Activated CD4-positive, alpha-beta T cell treated with anti-CD3 and anti-CD28 coated beads, Interleukin-2, amount 50 U/mL, for 24 hours (primary cell): Measurements from ENCODE around the gene DCT.

Experiments
- DNase-seq, 2 donors: peaks; one replicate each; pipeline ENCODE4 v3.0.0-alpha.2; 2020; ENCODE audit warnings: low read depth in 1 of 2, low spot score in 1 of 2

The DCT gene

DNA sequence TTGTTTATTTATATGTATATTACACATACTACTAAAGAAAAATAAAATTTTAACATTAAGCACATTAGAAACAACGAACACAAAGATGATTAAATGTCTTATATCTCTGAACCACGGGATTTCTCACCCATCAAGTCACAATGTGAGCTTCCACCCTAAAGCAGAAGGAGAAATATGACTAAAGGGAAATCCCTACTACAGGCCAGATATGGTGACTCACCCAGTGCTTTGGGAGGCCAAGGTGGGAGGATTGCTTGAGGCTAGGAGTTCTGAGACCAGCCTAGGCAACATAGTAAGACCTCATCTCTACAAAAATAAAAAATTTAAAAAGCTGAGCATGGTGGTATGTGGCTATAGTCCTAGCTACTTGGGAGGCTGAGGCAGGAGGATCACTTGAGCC is 24.6 kb downstream of the DCT start:
- DNase-seq = no peak

DNA sequence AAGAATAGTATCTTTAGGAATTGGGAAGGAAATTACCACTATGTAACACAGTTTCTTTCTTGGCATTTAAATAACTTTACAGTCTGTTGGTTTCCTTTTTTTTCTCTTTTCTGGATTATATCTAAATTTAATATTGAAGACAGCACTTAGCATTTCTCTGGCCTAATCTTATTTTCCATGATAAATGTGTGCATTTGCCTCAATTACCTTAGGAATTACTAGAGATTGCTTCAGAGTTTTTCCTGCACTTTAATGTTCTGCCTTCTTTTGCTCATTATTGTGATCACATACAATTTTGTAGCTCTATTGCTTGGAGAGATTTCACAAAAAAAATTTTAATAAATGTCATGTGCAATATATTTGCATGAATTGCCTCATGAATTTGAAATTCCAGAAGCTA is 25.1 kb downstream of the DCT start:
- no peak for DNase-seq

DNA sequence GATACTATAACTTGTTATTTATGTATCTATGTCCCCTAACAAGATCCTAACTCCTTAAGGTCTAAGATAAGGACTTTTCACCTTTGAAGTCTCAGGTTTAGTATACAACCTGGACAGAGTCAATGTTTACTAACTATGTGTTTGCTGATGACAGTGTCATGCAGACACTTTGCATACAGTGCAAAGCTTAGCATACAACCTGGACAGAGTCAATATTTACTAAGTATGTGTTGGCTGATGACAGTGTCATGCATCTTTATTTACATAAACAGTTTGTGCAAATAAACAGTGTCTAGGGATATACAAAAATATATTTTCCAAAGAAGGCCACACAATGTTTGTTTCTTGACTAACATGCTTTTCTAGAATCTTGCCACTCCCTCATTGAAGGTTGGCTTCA is 34.7 kb downstream of the DCT start:
- DNase-seq = no peak

DNA sequence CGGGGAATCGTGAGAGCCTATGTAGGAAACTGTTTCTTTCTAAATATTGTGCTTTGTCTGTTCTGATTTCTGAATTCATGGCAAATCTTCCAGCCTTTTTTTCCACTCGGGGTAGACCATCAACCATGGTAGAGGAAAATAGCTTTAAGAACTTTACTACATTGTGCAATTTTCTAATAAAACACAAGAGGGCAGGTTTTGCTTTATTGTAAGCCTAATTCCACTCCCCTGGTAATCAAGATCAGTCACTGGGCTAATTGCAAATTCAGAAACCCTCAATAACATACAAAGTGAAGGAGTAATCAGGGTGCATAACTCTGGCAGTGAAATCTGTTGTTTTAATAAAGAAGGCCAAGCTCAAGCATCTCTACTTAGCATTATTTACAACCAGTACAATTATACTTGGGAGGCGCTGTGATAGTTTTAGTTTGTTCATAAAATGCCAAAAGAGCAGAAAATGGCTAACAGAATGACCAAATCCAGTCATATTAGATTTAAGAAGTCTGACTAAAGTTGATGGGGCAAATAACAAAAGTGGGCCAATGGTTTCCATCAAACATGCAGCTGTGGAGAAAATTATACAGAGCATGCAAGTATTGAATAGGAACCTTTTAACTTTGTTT is 43.8 kb downstream of the DCT start:
- no peak for DNase-seq

DNA sequence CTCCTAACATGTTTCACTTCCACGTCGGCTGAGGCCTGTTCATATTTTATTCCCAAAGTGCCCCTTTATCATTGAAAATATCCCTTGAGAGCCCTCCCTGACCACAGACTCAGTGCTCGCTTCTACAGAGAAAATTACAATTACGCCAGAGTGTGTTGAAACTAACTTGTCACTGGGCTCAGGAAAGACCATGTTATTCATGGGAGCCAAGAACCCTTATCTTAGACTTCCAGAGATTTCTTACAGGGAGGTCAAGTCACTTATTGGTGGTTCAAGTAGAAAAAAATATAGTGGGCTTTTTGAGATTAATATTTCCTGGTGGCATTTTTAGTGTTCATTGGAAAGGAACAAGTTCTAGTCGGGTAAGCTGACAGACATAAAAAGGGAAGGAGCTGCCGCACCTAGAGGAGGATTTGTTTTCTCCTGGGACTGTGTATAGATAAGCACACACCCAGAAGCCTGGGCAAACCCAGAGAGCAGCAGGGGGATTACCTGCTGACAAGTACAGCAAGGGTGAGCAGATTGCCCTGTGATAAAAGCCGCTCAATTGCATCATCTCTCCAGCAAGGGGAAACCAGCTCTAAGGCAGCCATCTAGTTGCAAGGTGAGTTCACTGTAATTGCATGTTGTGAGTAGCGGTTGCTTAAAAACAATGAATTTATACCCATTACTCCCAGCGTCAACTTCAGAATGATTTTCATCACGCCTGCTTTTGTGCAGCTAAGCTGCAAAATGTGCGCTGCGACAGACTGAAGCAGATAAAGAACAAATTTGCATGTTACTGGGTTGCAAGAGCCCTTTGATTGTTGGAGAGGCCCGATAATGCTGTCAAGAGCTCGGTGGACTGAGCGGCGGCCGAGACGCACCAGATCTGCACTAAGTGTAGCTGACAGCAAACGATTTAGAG is 46.2 kb downstream of the DCT start:
- peak in 1 of 2 donors; percentile 17 for DNase-seq

DNA sequence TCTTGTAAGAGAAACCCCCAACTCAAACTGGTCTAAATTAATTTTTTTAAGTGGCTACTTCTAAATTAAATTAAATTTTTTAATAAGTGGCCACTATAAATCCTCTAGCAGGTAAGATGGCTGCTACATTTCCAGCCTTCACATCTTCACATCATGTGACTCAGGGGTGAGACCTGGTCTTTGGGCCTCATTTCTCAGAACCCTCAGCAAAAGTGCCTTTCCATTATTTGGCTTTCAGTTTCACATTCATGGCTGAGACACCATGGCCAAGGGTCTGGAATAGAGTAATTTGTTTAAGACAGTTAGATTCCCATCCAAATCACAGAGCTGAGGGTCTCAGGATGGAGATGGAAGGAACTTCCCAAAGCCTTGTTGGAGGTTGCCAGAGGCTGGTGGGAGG is 47.5 kb downstream of the DCT start:
- no peak for DNase-seq

DNA sequence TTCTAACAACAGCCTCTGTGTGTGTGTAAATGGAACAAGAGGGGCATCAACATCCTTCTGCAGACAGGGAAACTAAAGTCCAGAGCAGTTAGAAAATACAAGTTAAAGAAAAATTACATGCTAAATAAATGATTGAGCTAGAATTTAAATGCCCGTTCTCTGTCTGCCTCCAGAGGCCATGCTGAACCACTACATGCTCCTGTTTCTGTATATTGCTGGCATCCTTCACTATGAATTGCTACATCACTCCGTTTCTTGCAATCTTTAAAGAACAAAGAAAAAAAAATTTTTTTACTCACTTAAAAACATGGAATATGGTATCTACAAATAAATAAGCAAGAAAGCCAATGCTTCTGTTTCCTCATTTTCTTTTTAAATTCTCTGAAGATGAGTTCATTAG is 47.9 kb downstream of the DCT start:
- no peak for DNase-seq

DNA sequence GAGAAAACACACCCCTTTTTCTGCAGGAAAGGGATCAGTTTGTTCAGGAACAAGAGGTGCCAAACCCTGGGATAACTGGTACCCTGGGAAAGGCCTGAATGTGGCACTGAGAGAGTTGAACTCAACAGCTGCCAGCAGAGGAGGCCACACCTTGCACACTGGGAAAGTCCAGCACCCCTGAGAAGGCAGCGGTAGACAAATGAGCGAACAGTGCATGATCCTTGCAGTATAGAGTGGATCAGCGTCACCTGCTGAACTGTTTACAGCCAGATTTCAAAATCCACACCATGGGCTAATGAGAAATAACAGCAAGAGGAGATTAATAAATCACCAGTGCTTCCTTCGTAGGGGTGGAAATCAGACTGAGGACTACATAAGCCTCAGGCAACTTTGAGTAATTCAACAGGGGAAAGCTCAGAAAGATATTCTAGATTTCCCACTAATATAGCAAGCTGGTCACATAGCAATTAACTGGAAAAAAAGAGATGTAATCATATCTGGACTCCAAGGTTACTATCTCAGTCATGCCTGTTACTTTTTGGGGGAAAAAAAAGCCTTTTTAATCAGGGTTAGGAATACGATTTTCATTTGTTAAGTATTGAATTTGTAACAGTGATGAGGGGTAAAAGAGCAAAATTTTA is 52.0 kb downstream of the DCT start:
- no peak for DNase-seq

DNA sequence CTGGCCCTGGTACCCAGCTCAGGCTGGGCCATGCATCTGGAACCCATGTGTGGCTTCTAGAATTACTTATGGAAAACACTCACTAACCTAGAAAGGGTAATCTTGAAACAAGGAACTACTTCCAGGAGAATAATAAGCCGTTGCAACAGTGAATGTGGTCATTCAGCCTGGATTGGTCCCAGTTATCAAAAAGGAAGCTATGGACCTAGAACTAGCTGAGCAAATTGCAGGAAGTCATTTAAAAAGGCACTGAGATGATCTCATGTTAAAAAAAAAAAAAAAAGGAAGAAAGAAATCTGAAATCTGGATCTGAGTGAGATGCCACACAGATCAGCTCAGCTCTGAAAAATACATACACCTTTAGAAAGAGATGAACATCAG is 59.6 kb downstream of the DCT start:
- DNase-seq = no peak

DNA sequence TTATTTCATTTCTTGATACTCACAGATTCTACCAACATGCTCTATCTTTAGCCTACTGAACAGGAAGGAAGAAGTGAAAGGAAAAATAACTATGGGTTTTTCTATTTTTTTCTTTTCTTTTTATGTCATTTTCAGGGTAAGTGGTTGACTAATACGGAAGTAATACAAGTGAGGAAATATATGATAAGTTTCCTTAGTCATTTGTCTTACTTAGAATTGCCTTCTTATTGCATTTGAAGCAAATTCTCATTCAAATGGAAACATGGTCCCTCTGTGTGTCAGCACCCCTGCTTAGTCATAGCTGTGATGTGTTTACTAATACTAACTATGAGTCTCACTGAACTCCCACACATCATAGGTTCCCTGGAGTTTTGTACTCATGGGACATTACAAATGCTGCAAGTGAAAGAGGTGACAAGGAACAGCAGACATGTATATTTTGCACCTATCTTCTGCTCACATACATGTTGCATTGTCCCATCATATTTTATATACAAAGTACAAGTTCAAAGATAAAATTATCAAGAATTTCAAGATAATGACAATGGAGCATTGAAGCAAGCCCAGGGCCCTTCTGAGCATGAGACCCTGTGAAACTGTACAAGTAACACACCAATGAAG is 60.1 kb downstream of the DCT start:
- peak in 1 of 2 donors; percentile 67 for DNase-seq

DNA sequence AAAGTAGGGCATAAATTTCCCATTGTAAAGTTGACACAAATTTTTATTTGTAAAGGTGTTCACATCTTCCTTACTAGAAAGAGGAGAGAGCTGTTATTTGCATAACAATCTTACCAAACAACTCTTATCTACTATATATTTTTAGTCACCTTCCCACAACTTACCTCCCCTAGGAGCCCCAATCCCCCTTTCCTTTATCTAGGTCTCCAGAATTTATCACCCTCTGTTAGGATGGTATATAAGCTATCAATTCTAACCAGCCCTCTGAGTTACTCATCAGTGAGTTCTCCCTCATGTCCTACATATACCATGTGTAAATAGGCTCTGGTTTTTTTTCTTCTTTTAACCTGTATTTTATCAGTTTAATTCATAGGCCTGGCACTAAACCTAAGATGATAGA is 62.2 kb downstream of the DCT start:
- no peak for DNase-seq

DNA sequence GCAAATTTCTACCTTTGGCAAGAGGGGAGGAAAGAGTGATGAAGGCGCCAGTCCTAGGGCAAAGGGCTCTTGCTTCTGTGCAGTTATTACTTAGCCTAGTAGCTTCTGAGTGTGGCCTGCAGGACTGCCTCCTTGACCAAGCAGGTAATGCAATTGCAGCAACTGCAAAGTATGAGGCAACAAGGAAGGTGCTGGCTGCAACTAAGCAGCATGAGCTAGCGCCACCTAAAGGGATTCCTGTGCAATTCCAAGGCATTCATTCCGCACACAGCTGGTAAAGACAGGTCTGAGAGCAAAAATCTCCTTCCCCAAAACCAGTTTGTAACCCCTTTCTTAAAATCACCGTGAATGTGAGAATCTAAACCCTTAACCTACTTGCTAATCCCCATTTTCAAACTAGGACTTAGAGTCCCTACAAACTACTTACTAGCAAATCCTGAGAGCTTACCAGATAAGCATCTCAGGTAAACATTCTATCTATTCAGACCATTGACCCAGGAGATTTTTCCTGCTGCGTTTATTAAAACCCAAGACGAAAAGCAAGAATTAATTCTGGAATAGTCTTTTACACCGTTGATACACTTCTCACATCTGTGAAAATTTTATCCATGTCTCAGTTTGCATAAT is 62.9 kb downstream of the DCT start:
- no peak for DNase-seq

DNA sequence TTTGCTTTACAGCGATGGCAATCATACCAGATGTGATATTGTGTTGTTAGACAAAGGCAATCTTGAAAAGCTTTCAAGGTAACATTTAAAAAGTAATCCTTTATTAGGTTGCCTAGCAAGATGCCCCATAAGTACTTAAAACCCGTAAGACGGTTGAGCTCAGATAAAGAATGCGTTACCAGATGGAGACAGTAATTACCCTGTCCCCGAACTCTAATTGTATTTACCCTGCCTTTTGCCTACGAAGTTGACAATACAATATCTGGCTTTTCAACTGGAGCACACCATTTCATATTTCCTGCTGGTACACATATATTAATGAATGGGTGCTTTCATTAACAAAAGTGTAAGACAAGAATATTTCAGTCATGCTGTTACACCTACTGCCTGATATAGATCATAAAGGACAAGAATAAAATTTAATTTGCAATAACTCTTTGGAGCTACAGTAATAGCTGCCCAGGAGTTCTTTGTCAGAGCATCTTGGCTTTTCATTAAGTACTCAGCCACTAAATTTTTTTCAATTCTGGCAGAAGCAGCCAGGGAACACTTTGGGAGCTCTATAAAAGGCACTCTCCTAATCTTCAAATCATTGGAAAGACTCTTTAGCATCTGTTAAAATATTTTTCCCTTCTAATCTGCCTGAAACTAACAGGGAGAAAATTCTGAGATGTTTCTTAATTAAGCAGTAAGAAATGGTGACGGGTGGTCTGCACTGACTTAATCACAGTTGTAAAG is 63.8 kb downstream of the DCT start:
- DNase-seq = no peak

DNA sequence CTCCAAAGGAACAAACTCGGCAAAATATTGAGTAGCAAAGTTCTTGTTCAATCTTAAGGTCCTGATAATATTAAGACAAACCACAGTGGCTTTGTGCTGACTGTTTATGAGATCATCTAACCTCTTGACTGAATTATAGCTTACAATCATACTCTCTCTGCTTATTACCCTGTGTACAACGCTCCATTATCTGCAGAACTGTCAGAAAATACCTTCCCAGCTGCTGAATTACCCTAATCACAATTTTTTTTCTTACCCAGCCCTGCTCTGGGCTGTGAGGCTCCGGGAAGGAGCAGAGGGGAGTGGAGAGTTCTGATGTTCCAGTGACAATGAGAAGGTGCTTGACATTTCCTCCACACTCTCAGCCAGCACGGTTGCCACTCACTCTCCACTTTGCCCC is 64.8 kb downstream of the DCT start:
- no peak for DNase-seq

DNA sequence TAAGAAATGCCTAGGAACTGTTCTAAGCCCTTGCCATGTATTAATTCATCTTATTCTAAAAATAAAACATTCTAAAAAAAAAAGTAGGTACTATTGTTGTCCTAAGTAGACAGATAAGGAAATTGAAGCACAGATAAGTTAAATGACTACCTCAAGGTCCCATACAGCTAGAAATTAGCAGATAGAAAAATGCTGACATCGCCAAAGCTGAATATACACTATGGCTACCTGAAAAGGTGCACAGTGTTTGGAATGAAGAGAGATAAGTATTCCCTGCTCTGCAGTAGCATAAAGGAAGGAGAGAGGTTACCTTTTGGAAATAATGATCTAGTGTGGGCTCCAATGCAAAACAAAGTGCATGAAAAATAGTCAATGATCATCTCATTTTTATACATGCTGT is 65.3 kb downstream of the DCT start:
- DNase-seq = no peak

DNA sequence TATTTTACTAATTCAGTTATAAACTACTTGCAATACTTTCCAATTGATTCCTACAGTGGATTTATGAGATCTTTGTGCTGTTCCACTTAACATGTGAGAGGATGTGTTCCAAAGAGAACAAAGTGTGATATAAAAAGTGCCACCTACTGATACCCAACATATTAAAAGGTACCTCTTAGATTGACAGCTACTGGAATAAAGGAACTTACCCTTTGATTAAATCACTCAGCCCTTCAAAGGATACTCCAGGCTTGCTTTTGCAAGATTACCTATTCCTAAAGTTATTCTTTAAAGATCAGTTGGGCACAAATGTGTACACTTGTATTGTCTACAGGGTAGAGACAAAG is 65.9 kb downstream of the DCT start:
- DNase-seq = no peak

DNA sequence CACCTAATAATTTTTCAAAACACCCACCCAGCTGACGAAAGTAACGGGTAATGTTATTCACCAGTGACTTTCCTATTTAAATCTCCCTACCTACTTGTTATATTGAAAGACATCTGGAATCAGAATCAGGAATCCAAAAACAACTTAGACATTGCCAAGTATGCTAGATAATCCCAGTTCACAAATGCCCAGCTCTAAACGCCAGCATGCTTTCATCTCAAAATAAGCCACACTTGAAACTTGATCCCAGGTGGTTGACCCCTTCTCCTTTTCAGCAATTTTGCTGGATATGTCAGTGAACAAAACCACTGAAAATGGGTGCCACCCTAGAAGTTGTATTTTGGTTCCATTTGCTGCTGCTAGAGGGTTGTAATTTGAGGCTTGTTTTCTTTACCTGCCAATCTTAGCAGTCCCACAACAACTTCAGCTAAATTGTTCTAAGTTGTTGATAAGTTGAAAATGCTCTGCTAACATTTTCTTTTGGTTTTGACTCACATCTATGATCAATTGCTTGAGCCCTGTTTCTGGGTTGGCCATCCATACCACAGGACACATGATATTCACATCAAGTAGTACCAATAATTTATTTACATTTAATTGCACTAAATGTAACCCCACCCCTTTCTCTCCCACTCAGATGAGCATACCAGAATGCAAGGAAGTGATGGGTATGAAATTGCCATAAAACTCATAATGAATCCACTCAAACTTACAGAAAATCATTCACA is 66.4 kb downstream of the DCT start:
- DNase-seq = no peak

DNA sequence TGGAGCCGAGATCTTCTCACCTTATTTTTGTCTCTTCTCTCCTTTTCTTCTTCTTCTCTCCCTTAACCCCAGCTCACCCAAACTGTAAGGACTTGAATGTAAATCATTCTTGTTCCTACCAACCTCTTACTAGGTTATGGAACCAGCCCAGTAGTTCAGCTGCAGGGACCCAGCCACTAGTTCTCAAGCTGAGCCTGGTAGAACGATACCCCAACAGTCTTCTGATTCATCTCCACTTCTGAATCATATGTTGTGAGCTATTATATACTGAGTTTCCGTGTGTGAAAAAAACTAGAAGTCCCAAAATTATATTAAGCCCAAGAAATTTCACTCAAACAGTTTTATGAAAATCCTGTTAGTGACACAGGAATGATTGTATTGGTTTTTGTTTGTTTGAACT is 67.7 kb downstream of the DCT start:
- no peak for DNase-seq

DNA sequence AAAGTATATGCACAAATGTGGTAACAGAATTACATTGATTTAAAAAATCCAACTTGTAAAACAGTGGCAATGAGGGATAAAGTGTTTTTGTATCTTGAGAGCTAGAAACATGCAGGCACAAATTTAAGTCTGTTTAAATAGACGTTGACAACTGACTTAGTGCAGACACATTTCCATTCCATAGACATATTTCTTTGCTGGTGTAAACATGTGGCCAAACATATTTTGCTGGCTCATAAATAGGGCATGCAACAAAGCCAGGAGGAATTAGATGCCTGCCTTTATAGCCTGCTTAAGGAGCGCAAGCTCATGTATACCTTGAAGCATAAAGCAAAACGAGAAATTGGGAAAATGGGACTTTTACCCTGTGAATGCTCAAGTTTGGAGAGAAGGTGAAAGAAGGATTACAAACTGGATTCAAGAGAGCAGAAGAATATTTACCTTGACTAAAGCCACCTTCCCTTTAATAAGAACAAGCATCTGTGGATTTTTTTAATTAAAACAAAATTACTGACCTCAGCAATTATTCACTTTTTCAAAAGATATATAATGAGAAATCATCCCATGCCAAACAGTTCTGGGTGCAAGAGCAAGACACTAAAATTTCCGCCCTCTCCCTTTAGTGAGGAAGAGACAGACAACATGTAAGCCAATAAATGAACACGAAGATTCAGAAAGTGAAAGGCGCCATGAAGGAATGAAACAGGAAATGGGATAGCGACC is 71.0 kb downstream of the DCT start:
- DNase-seq = no peak

DNA sequence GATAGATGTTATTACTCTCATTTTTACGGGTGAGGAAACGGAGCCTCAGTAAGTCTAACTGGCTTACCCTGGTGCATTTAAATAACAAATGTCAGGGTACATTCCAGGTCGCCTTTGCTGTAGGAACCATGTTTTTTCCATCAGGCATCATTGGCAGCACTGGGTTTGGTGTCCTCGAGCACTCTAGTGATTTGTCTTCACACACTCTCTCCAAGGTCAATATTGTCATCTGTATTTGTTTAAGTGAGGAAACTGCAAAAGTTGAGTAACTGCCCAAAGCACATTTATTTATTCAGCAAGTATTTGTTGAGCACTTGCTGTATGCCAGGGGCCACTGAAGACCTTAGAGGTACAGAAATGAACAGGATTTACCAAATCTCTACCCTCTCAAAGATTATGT is 78.6 kb downstream of the DCT start:
- DNase-seq = no peak
